Neutrophil (primary cell): Measurements from ENCODE around the gene UROC1.

ENCODE experiments used
- H3K27ac ChIP-seq: fragments of 200-600 bp; sonication (generic); 2 replicates; pipeline ENCODE4 v1.5.1; 2016; ENCODE audit warnings: mild to moderate bottlenecking, moderate library complexity
- H3K27me3 ChIP-seq: fragments of 200-600 bp; sonication (generic); 2 replicates; pipeline ENCODE4 v1.6.0; 2016; ENCODE audit warnings: mild to moderate bottlenecking
- H3K36me3 ChIP-seq: fragments of 200-600 bp; sonication (generic); 2 replicates; pipeline ENCODE4 v1.5.1; 2017
- H3K4me1 ChIP-seq, 2 experiments: fragments of 200-600 bp in 1 of 2; sonication (generic) in 1 of 2; 1 replicate in 1 of 2; 2 replicates in 1 of 2; pipeline versions ENCODE4 v1.5.1 to v1.6.1; 2013 to 2016; ENCODE audit warnings: low read depth in 1 of 2, low read length in 1 of 2, mild to moderate bottlenecking in 1 of 2, moderate library complexity in 1 of 2; ENCODE audit not compliant: control insufficient read depth in 1 of 2, insufficient read depth in 1 of 2
- H3K4me3 ChIP-seq, 2 experiments: fragments of 200-600 bp in 1 of 2; sonication (generic) in 1 of 2; 1 replicate in 1 of 2; 2 replicates in 1 of 2; pipeline ENCODE4 v1.5.1; 2013 to 2016; ENCODE audit warnings: low read depth in 1 of 2, low read length in 1 of 2, mild to moderate bottlenecking in 1 of 2, moderate library complexity in 1 of 2
- H3K9me3 ChIP-seq: fragments of 200-600 bp; sonication (generic); 2 replicates; pipeline ENCODE4 v1.5.1; 2016
- TF ChIP-seq, protein P1 (sequence below): fragments of 200-600 bp; sonication (generic); IDR thresholded peaks from 2 replicates; pipeline ENCODE4 v1.5.1; 2016; ENCODE audit warnings: antibody characterized with exemption

Gene UROC1

DNA sequence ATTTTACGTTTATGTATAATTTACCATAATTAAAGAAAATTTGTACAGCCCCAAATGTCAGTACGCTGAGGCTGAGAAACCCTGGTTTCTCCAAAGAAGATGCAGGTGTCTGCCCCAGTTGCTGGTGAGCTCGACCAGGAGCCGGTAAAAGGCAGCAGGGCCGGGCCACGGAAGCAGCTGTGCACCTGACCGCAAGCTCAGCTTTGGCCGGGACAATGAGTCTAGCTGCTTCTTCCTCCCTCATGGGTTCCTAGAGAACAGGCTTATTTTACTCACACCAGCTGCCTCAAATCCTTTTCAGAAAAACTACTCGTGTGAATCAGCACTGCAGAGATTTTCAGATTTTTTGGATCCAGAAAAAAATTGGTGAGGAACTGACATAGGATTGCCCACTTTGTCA lies 23.8 kb downstream of the UROC1 start:
- Histone ChIP-seq H3K27me3 (no peaks in the 10 kb centered on the region), H3K4me1 (peaks cover 49 to 57% of the 10 kb centered on the region in 2 experiments), H3K27ac (no peak overlapping the region), H3K36me3 (no peaks in the 10 kb centered on the region), H3K9me3 (no peaks in the 10 kb centered on the region), H3K4me3 (no peak overlapping the region)
- TF ChIP-seq, protein P1, sequence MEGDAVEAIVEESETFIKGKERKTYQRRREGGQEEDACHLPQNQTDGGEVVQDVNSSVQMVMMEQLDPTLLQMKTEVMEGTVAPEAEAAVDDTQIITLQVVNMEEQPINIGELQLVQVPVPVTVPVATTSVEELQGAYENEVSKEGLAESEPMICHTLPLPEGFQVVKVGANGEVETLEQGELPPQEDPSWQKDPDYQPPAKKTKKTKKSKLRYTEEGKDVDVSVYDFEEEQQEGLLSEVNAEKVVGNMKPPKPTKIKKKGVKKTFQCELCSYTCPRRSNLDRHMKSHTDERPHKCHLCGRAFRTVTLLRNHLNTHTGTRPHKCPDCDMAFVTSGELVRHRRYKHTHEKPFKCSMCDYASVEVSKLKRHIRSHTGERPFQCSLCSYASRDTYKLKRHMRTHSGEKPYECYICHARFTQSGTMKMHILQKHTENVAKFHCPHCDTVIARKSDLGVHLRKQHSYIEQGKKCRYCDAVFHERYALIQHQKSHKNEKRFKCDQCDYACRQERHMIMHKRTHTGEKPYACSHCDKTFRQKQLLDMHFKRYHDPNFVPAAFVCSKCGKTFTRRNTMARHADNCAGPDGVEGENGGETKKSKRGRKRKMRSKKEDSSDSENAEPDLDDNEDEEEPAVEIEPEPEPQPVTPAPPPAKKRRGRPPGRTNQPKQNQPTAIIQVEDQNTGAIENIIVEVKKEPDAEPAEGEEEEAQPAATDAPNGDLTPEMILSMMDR = no peak

GRCh38 chr3:126493051-126493450 lies 24.5 kb downstream of the UROC1 start:
- Histone ChIP-seq H3K36me3 (no peaks in the 10 kb centered on the region), H3K4me3 (no peak overlapping the region), H3K27ac (no peak overlapping the region), H3K4me1 (peaks cover 56 to 63% of the 10 kb centered on the region in 2 experiments), H3K27me3 (no peaks in the 10 kb centered on the region), H3K9me3 (no peaks in the 10 kb centered on the region)
- TF ChIP-seq, protein P1 = no peak

DNA sequence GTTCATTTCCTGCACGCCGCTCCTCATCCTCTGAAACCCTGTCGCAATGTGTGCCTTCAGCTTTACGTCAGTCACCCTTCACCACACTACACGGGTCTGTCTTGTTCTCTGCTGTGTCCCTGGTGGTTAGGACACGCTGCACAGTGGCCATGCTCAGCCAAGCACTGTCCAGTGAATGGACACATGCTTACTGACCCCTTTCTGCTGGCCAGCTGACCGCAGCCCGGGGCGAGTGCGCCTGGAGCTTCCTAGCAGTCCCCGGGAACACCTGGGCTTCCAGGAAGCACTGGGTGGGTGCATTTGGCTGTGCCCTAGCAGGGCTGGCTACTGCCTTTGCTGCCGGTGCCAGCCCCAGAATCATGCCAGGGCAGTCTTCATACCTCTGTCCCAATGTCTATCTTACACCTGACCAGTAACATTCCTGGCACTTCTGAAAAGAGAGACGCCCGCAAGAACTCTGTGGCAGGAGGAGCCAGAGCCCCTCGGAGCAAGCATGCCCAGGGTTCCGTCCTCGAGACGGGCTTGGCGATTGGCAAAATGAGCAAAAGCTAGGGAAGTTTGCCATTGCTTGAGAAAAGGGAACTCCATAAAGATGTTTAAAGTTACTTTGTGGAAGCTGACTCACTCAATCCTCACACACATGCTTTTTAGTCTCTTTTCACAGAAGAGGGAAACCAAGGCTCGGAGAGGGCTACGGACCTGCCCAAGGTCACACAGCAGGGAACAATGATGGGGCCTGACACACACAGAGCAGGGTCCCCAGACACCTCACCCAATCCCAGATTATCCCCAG lies 26.2 kb downstream of the UROC1 start:
- peak overlapping the region in 1 of 2 experiments; percentile 28 for H3K4me3 ChIP-seq
- H3K36me3 ChIP-seq = no peaks in the 10 kb centered on the region
- peaks cover 58 to 63% of the 10 kb centered on the region in 2 experiments for H3K4me1 ChIP-seq
- H3K9me3 ChIP-seq = no peaks in the 10 kb centered on the region
- H3K27me3 ChIP-seq = no peaks in the 10 kb centered on the region
- TF ChIP-seq, protein P1 = no peak
- H3K27ac ChIP-seq = peak overlapping the region; percentile 57

DNA sequence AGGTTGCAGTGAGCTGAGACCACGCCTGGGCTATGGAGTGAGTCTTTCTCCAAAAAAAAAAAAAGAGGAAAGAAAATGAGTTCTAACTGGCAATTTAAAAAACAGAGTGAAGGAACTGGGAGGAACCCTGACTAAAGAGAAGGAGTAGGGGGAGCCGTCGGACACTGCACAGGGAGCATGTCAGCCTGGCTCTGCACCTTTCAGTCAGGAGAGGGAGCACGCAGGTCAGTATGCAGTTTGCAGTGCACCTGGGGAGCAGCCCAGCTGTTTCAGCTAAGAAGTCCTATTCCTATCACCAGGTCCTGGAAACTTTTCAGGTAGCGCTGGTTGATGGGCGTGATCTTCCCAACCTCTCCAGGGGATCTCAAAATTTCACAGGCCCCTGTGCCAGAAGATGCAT lies 27.0 kb downstream of the UROC1 start:
- Histone ChIP-seq H3K27ac (peak overlapping the region; percentile 57), H3K9me3 (no peaks in the 10 kb centered on the region), H3K27me3 (no peaks in the 10 kb centered on the region), H3K4me3 (peak overlapping the region in 1 of 2 experiments; percentile 28), H3K36me3 (no peaks in the 10 kb centered on the region), H3K4me1 (peaks cover 66 to 69% of the 10 kb centered on the region in 2 experiments)
- TF ChIP-seq, protein P1 = no peak

DNA sequence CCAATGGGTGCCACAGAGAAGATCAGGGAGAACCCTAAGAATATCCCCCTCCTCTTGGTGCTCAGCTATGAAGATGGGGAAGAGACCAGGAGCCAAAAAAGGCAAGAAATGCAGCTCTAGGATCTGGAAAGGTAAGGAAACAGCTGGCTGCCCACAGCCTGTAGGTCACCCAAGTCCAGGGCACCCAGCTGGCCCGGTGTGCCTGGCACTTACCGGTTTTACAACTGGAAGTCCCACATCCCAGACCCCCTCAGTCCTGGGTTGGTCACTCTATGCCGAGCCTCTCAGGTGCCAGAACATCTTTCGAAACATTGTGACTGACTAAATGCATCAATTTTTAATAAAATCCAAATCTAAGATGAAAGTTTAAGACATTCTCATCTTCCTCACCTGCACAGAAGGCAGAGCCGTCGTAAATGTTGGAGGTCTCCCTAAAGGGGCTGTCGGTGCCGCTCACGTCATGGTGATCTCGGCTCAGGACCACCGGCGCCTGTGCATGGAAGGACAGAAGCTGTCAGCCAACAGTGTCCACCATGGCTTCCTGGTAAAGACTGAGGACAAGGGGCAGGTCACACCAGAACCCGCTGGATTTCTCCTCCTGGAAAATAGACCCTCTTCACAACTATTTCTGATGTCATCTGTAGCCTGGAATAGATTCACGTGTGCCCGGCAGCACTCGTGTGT lies 28.5 kb downstream of the UROC1 start:
- Histone ChIP-seq H3K27me3 (no peaks in the 10 kb centered on the region), H3K4me3 (no peak overlapping the region), H3K4me1 (peaks cover 82 to 85% of the 10 kb centered on the region in 2 experiments), H3K36me3 (no peaks in the 10 kb centered on the region), H3K27ac (peak overlapping the region; percentile 89), H3K9me3 (no peaks in the 10 kb centered on the region)
- TF ChIP-seq, protein P1 = no peak
